Measurements from ENCODE around the gene EFNA2. TPM values are rescaled to one million over a fixed set of nuclear protein-coding genes. Genes with fewer than 3 reads are reported as not detected.

Gene EFNA2
- total RNA-seq, 6 experiments from 2014 or later = 4.2 to 10.3 (median 5.6) TPM

DNA sequence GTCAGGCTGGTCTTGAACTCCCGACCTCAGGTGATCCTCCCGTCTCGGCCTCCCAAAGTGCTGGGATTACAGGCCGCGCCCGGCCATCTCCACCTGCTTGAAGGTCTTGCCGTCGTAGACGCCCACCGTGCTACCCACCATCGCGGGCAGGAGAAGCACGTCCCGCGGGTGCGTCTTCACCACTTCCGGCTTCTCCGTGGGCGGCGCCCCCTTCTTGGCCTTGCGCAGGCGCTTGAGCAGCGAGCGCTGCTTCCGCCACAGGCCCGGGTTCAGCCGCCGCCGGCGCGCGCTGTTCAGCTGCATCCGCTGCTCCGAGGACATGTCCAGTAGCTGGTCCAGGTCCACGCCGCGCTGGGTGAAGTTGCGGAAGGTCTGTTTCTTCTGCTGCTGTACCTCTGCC, 21.6 kb downstream of the EFNA2 start:
- peak in 1 of 3 donors; percentile 15 for DNase-seq
- 91% methylated on average over 7 of the region's 38 CpGs for WGBS (ENCODE audit: insufficient coverage, low coverage, low lambda C conversion rate, missing lambda C conversion rate)
- no peak for TF ChIP-seq CTCF (IDR thresholded peaks at IDR 0.05)
- TF ChIP-seq POLR2A (IDR thresholded peaks at IDR 0.05) = no peak
- H3K9me3 ChIP-seq = no peaks in the 10 kb centered on the region
- peaks cover 0 to 16% (median 5%) of the 10 kb centered on the region in 4 donors for H3K4me1 ChIP-seq
- no peaks in the 10 kb centered on the region for H3K36me3 ChIP-seq
- H3K4me3 ChIP-seq = no peak overlapping the region
- H3K27me3 ChIP-seq = no peaks in the 10 kb centered on the region
- ATAC-seq = no peak
- intact Hi-C loops (cut with DNase I) = no loop called here
- no peak overlapping the region for H3K27ac ChIP-seq

DNA sequence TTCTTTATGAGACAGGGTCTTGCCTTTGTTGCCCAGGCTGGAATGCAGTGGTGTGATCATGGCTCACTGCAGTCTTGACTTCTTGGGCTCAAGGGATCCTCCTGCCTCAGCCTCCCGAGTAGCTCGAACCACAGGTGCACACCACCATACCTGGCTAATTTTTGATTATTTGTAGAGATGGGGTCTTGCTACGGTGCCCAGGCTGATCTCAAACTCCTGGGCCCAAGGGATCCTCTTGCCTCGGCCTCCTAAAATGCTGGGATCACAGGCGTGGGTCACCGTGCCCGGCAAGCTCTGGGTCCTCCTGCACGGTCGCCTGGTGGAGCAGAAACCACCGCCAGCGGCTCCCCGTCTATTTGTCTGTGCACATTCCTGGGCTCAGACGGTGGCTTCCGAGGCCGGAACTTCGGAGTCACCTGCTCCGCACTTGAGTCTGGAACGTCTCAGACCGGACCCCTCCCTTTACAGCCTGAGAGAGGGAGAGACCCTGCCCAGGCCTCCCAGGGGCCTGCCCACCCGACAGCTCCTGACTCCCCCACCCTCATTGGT, 22.2 kb downstream of the EFNA2 start:
- TF ChIP-seq CTCF (IDR thresholded peaks at IDR 0.05) (no peak), POLR2A (IDR thresholded peaks at IDR 0.05) (no peak)
- ATAC-seq (no peak), DNase-seq (no peak)
- no peak overlapping the region for H3K4me3 ChIP-seq
- no peaks in the 10 kb centered on the region for H3K36me3 ChIP-seq
- 93% methylated on average over 2 of the region's 20 CpGs for WGBS (ENCODE audit: insufficient coverage, low coverage, low lambda C conversion rate, missing lambda C conversion rate)
- peaks cover 0 to 16% (median 5%) of the 10 kb centered on the region in 4 donors for H3K4me1 ChIP-seq
- no peaks in the 10 kb centered on the region for H3K27me3 ChIP-seq
- no peaks in the 10 kb centered on the region for H3K9me3 ChIP-seq
- H3K27ac ChIP-seq = no peak overlapping the region
- intact Hi-C loops (cut with DNase I) = no loop called here

- no peak overlapping the region for H3K4me3 ChIP-seq
- H3K27ac ChIP-seq = no peak overlapping the region
- H3K4me1 ChIP-seq = peaks cover 0 to 12% (median 5%) of the 10 kb centered on the region in 4 donors
- H3K27me3 ChIP-seq = no peaks in the 10 kb centered on the region
- H3K9me3 ChIP-seq = no peaks in the 10 kb centered on the region
- no peak for DNase-seq
- ATAC-seq = no peak
- TF ChIP-seq POLR2A (IDR thresholded peaks at IDR 0.05) = no peak
- no peak for TF ChIP-seq CTCF (IDR thresholded peaks at IDR 0.05)
- intact Hi-C loops (cut with DNase I) = no loop called here
- WGBS (ENCODE audit: insufficient coverage, low coverage, low lambda C conversion rate, missing lambda C conversion rate) = 65% methylated on average over 2 of the region's 11 CpGs
- H3K36me3 ChIP-seq = no peaks in the 10 kb centered on the region
These were observed 23.0 kb downstream of the EFNA2 start for GRCh38 chr19:1308718-1309117.

- Histone ChIP-seq H3K9me3 (no peaks in the 10 kb centered on the region), H3K36me3 (no peaks in the 10 kb centered on the region), H3K4me3 (no peak overlapping the region), H3K27ac (no peak overlapping the region), H3K4me1 (no peaks in the 10 kb centered on the region), H3K27me3 (no peaks in the 10 kb centered on the region)
- TF ChIP-seq POLR2A (IDR thresholded peaks at IDR 0.05) (no peak), CTCF (IDR thresholded peaks at IDR 0.05) (no peak)
- ATAC-seq (no peak), DNase-seq (peak in 1 of 3 donors; percentile 13)
- WGBS (ENCODE audit: insufficient coverage, low coverage, low lambda C conversion rate, missing lambda C conversion rate) = 76% methylated on average over 13 of the region's 28 CpGs
- intact Hi-C loops (cut with DNase I) = no loop called here
These were observed 24.5 kb downstream of the EFNA2 start for GRCh38 chr19:1309977-1310852.
